CD4-positive, alpha-beta T cell treated with Interleukin-15 for 4 hours (primary cell): Measurements from ENCODE around the gene CNTN4.
"Not testable (repeated sequence)": the region's sequence is repeated elsewhere in the genome, so short reads cannot be mapped to it uniquely, and the experiment has no call there.

Experiments
- DNase-seq: peaks from one replicate; pipeline ENCODE4 v3.0.0-alpha.2; 2020; ENCODE audit warnings: low spot score

CNTN4 gene

GRCh38 chr3:2802429-2802828 is 703.8 kb downstream of the CNTN4 start:
- no peak for DNase-seq

GRCh38 chr3:2807514-2807913 is 708.8 kb downstream of the CNTN4 start:
- no peak for DNase-seq

- DNase-seq: no peak
These were observed 712.1 kb downstream of the CNTN4 start for GRCh38 chr3:2810723-2811122.

DNA sequence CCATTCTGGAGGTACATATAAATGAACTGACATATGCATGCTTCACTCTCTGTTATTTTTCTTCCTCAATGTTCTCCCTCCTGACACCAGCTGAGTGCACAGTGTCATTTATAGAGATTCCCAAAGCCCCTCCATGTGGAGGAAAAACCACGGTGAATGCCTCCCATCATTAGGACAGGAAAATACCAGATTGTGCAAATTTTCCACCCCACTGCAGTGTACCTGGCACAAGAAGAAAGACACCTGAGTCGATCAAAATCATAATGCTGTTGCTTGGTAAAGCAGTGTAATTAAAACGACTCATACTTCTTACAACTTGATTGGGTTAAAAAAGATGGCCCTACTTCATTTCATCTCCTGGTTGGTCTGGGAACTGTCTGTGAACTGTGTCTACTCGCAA is 720.9 kb downstream of the CNTN4 start:
- DNase-seq: no peak

DNA sequence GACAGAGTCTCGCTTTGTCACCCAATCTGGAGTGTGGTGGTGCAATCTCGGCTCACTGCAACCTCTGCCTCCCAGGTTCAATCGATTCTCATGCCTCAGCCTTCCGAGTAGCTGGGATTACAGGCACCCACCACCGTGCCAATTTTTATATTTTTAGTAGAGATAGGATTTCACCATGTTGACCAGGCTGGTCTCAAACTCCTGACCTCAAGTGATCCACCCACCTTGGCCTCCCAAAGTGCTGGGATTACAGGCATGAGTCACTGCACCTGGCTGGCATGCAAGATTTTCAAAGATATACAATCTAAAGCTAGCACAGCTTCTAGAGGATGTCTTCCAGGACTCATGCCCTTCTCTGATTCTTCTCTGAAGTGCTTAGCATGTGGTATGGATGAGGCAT is 722.3 kb downstream of the CNTN4 start:
- DNase-seq: not testable (repeated sequence)

- DNase-seq: no peak
These were observed 723.9 kb downstream of the CNTN4 start for GRCh38 chr3:2822611-2823010.

DNA sequence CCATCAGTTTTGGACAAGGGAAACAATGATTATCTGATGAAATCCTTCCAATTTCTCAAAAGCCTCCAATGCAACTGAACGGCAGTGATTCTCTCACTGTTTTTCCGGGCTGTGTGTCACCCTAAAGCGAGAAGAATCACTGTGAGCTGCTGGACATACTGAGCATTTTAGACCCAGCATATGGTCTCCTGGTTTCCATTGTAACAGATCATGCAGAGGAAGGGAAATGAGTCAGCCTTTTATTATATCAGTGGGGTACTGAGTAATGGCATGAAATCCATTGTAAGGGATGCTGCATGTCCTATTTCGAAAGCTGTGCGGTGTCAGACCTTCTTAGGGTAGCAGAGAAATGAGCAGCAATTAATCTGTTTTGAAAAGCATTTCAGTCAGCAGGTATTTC is 724.4 kb downstream of the CNTN4 start:
- DNase-seq: no peak

DNA sequence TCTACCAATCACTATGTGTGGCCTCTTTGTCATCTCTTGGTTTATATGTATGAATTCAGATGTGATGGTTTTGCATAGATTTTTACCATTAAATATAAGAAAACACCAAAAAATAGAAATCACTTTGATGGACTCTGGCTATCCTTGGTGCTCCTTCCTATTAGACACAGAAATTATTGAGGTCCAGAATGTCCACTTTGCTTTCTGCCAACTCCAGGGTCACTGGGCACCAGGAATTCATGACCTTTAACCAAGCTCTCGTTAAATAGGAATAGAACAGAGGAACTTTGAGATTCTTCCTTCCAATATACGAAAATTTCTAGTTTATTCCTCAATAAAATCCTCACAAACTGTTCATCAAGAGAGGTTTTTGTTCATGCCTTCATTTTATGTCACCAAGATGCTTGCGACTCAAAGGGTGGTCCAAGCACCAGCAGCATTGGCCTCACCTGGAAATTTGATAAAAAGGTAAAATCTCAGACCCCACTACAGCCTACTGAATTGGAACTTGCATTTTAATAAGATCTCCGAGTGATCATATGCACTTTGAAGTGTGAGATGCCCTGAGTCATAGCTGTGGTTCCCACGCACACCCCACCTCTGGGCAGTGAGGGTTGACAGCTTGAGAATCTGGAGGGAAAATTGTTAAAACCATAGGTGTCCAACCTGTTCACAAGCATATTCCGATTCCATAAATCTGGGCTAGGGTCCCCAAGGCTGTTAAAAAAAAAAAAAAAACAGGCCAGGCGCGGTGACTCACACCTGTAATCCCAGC is 725.0 kb downstream of the CNTN4 start:
- DNase-seq: no peak

DNA sequence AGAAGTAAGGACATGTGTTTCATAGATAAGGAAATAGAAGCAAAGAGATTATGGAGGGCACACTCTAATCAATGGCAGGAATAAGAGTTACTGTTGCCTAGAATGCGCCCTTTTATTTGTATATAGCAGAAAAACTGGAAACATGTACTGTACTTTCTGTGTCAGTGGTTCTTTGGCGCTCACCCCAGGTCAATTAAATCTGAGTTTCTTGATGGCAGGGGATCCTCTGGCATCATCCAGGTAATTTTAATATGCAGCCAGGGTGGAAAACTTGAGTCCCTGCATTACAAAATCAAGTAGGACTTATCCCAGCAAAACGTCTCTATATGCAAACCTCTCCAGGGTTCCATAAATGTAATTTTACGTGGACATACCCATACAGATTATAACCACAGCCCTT is 727.4 kb downstream of the CNTN4 start:
- no peak for DNase-seq

GRCh38 chr3:2826453-2826852 is 727.8 kb downstream of the CNTN4 start:
- DNase-seq: no peak

- no peak for DNase-seq
These were observed 738.6 kb downstream of the CNTN4 start for GRCh38 chr3:2837239-2837638.

- DNase-seq: no peak
These were observed 739.2 kb downstream of the CNTN4 start for GRCh38 chr3:2837910-2838309.

- no peak for DNase-seq
These were observed 740.0 kb downstream of the CNTN4 start for GRCh38 chr3:2838546-2839157.

- no peak for DNase-seq
These were observed 741.2 kb downstream of the CNTN4 start for GRCh38 chr3:2839876-2840275.

DNA sequence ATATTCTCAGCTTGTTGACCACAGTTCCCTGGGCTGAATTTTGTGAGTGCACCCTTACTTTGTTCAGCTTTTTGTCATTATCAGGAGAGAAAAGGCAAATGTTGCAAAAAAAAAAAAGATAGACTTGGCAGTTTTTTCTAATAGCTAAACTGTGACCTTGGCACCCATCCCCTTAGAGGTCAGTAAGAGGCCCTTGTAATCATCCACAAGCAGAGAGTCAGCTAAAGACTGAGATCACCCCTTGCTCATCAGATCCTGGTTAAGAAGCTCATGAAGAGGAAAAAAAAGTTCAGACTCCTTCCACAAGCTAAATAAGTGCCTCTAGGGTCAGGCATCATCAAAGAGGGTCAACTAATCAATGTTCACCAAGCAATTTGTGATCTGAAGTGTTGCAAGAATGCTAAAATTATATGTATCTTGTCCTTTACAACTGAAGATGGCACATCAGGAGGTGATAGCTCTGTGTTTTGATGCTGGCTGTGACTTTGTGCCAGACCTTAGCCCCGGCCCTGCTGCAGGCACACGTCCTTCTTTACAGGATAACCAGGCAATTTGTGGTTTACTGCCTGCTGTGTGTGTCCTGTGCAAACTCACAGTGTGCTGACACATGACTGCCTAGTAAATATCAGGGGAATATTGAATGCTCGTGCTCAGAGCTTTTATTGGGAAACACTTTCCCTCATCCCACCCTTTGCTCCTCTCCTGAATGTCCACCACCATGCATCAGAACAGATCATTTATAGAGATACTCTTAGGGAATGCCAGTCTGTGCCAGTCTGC is 748.6 kb downstream of the CNTN4 start:
- no peak for DNase-seq

GRCh38 chr3:2849092-2849491 is 750.4 kb downstream of the CNTN4 start:
- no peak for DNase-seq

DNA sequence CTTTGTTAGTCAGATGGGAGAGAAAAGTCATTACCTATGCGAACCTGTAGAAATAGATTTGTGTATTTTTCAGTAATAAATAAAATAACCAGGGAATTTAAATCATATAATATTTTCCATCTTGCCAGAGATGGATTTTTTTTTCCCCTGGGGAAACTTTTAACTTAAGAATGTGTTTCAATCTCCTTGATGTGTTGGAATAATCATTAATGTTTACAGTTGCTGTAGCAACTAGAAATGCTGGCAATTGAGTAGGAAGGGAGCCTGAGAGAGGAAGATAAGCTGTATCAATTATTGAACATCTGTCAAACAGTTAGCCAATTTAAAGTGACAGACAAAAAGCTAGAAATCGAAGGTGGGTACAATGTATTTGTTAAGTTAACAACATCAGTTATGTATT is 752.0 kb downstream of the CNTN4 start:
- DNase-seq: no peak

GRCh38 chr3:2851361-2851760 is 752.7 kb downstream of the CNTN4 start:
- no peak for DNase-seq

DNA sequence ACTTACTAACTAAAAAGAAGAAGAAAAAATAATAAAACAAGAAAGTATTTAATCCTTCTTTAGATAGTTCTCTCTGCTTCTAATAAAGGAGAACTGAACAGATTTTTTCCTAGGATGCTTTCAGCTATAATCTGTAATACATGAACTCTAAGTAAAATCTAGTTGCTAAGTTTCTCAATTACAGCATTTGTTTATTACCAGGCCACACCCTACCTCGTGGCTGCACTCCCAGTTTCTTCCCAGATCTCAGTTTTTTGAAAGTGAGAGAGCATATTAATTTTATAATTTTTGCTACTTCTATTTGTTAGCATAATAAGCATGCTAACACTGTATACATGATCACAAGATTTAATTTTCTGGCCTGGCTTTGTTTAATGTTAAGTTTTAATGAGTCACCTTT is 753.2 kb downstream of the CNTN4 start:
- DNase-seq: no peak

GRCh38 chr3:2853651-2854050 is 755.0 kb downstream of the CNTN4 start:
- DNase-seq: no peak

- DNase-seq: no peak
These were observed 757.8 kb downstream of the CNTN4 start for GRCh38 chr3:2856138-2857133.

- no peak for DNase-seq
These were observed 762.0 kb downstream of the CNTN4 start for GRCh38 chr3:2860626-2861025.
